Activated T-helper 1 cell treated with anti-CD3 and anti-CD28 coated beads, Interleukin-2, amount 50 U/mL, for 16 hours (primary cell): ENCODE data around the gene SETD2.

Experiments used
- DNase-seq, 2 donors: peaks; one replicate each; pipeline ENCODE4 v3.0.0-alpha.2; 2020; ENCODE audit warnings: low read depth in 1 of 2, low spot score in 1 of 2

SETD2 gene

GRCh38 chr3:46998852-46999515 lies 164.9 kb downstream of the SETD2 start:
- no peak for DNase-seq

GRCh38 chr3:46998121-46998851 lies 165.6 kb downstream of the SETD2 start:
- peak; percentile 54 to 61 for DNase-seq

GRCh38 chr3:46997453-46998091 lies 166.3 kb downstream of the SETD2 start:
- no peak for DNase-seq

- no peak for DNase-seq
Observed at GRCh38 chr3:46996689-46997452, 167.0 kb downstream of the SETD2 start.

GRCh38 chr3:46995901-46996562 lies 167.9 kb downstream of the SETD2 start:
- DNase-seq: no peak

GRCh38 chr3:46994801-46995731 lies 168.8 kb downstream of the SETD2 start:
- no peak for DNase-seq

GRCh38 chr3:46993986-46994385 lies 169.9 kb downstream of the SETD2 start:
- DNase-seq: no peak

- DNase-seq: no peak
Observed at GRCh38 chr3:46993292-46993691, 170.6 kb downstream of the SETD2 start.

GRCh38 chr3:46992231-46992630 lies 171.7 kb downstream of the SETD2 start:
- DNase-seq: no peak

- no peak for DNase-seq
Observed at GRCh38 chr3:46991406-46992165, 172.3 kb downstream of the SETD2 start.

- no peak for DNase-seq
Observed at GRCh38 chr3:46990573-46991374, 173.1 kb downstream of the SETD2 start.

GRCh38 chr3:46989146-46989810 lies 174.6 kb downstream of the SETD2 start:
- DNase-seq: no peak

GRCh38 chr3:46988616-46989015 lies 175.3 kb downstream of the SETD2 start:
- no peak for DNase-seq

- DNase-seq: peak; percentile 79 to 85
Observed at GRCh38 chr3:46987743-46988401, 176.0 kb downstream of the SETD2 start.

- DNase-seq: no peak
Observed at GRCh38 chr3:46987319-46987742, 176.6 kb downstream of the SETD2 start.

- DNase-seq: no peak
Observed at GRCh38 chr3:46986782-46987310, 177.1 kb downstream of the SETD2 start.
